Measurements from ENCODE around the gene LILRB3. TPM values are rescaled to one million over a fixed set of nuclear protein-coding genes. Genes with fewer than 3 reads are reported as not detected.
"Not testable (repeated sequence)": the region's sequence is repeated elsewhere in the genome, so short reads cannot be mapped to it uniquely, and the experiment has no call there.

The LILRB3 gene
- total RNA-seq, 1 donor from 2014 or later: 61.5 TPM

GRCh38 chr19:54231077-54231931 is 8.5 kb upstream of the LILRB3 start:
- Histone ChIP-seq H3K4me1 (no peaks in the 10 kb centered on the region), H3K27ac (no peak overlapping the region), H3K27me3 (no peaks in the 10 kb centered on the region), H3K4me3 (no peak overlapping the region), H3K9me3 (no peaks in the 10 kb centered on the region), H3K36me3 (no peaks in the 10 kb centered on the region)
- TF ChIP-seq CTCF (IDR thresholded peaks at IDR 0.05): peak; percentile 95
- intact Hi-C loops (cut with DNase I): loop anchor here (5.0 kb wide), 1 partner anchor 64 kb away; no protein-coding TSS in a partner anchor
- DNase-seq: peak; percentile 93
- peak; percentile 99 for ATAC-seq

GRCh38 chr19:54230031-54230430 is 7.2 kb upstream of the LILRB3 start:
- DNase-seq (no peak), ATAC-seq (no peak)
- no peaks in the 10 kb centered on the region for H3K36me3 ChIP-seq
- no peaks in the 10 kb centered on the region for H3K9me3 ChIP-seq
- H3K27me3 ChIP-seq: no peaks in the 10 kb centered on the region
- H3K4me1 ChIP-seq: no peaks in the 10 kb centered on the region
- no peak for TF ChIP-seq CTCF (IDR thresholded peaks at IDR 0.05)
- intact Hi-C loops (cut with DNase I): loop anchor here (5.0 kb wide), 1 partner anchor 63 kb away; no protein-coding TSS in a partner anchor
- no peak overlapping the region for H3K27ac ChIP-seq
- no peak overlapping the region for H3K4me3 ChIP-seq

- no peak overlapping the region for H3K27ac ChIP-seq
- no peak for TF ChIP-seq CTCF (IDR thresholded peaks at IDR 0.05)
- H3K9me3 ChIP-seq: no peaks in the 10 kb centered on the region
- no peaks in the 10 kb centered on the region for H3K27me3 ChIP-seq
- H3K4me1 ChIP-seq: no peaks in the 10 kb centered on the region
- no peaks in the 10 kb centered on the region for H3K36me3 ChIP-seq
- intact Hi-C loops (cut with DNase I): no loop called here
- DNase-seq (no peak), ATAC-seq (no peak)
- no peak overlapping the region for H3K4me3 ChIP-seq
These were observed 6.3 kb upstream of the LILRB3 start for GRCh38 chr19:54229146-54229545.

- H3K27me3 ChIP-seq; H3K4me3 ChIP-seq; ATAC-seq; DNase-seq; H3K27ac ChIP-seq; H3K9me3 ChIP-seq; H3K4me1 ChIP-seq; H3K36me3 ChIP-seq; intact Hi-C loops (cut with DNase I): not testable (repeated sequence)
These were observed 1.8 kb upstream of the LILRB3 start for GRCh38 chr19:54224619-54225018.

- DNase-seq; H3K27ac ChIP-seq; H3K27me3 ChIP-seq; intact Hi-C loops (cut with DNase I); H3K4me1 ChIP-seq; H3K4me3 ChIP-seq; H3K36me3 ChIP-seq; H3K9me3 ChIP-seq: not testable (repeated sequence)
- peak; percentile 10 for ATAC-seq
These were observed 1.1 kb upstream of the LILRB3 start for GRCh38 chr19:54223937-54224281.

- H3K4me3 ChIP-seq; intact Hi-C loops (cut with DNase I); H3K4me1 ChIP-seq; H3K9me3 ChIP-seq; DNase-seq; H3K36me3 ChIP-seq; H3K27ac ChIP-seq; H3K27me3 ChIP-seq: not testable (repeated sequence)
- ATAC-seq: peak; percentile 9
These were observed 600 bp upstream of the LILRB3 start for GRCh38 chr19:54223277-54223936.

- H3K27me3 ChIP-seq; H3K9me3 ChIP-seq; H3K36me3 ChIP-seq; ATAC-seq; DNase-seq; H3K27ac ChIP-seq; H3K4me1 ChIP-seq; H3K4me3 ChIP-seq; intact Hi-C loops (cut with DNase I): not testable (repeated sequence)
These were observed 860 bp downstream of the LILRB3 start for GRCh38 chr19:54221947-54222346.

GRCh38 chr19:54219702-54220101 is 3.1 kb downstream of the LILRB3 start:
- H3K27me3 ChIP-seq; ATAC-seq; H3K27ac ChIP-seq; H3K36me3 ChIP-seq; intact Hi-C loops (cut with DNase I); DNase-seq; H3K4me1 ChIP-seq; H3K9me3 ChIP-seq; H3K4me3 ChIP-seq: not testable (repeated sequence)
